ENCODE measurements around the gene RNF213.
A peak's percentile ranks its signal among the peaks of the same experiment; 100 is the strongest.

RNF213 gene

DNA sequence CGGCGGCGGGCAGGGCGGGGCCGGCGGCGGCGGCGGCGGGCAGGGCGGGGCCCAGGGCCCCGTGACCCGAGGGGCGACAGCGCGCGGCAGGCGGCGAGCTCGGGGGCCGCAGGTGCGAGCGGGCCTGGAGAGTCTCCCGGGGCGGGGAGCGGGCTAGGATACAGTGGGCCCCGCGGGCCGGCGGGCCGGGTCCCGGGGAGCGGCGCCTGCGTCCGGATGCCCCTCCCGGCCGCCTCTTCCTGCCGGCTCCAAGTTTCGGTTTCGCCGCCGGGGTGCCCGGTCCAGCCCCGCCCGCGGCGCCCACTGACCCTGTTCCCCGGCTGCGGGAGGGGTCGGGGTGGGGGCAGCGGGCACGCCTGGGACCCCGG lies at the start of gene RNF213:
RNF213 (plus strand) TSS at position 62 of the 368 bp plus-strand sequence. CDS start 2,830 bp downstream, outside the sequence.
- no peak for DNase-seq (ENCODE audit: low spot score)

DNA sequence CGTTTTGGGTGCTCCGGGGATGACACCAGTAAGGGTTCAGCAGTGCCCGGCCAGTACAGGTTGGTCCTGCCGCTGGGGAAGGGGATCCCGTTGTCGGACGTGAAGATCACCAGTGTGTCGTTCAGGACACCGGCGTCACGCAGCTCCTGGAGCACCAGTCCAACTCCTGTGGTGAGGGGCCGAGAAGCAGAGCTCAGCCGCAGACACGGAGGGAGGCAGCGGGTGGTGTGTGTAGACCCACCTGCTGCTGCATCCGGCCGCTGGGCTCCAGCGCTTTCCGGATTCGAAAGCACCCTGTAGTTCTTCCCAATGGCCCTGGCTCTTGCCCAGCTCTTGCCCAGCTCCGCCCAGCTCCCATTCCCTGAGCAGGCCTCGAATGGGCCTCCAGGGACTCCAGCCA lies 48.5 kb upstream of the RNF213 start:
- no peak for DNase-seq (ENCODE audit: low spot score)

DNA sequence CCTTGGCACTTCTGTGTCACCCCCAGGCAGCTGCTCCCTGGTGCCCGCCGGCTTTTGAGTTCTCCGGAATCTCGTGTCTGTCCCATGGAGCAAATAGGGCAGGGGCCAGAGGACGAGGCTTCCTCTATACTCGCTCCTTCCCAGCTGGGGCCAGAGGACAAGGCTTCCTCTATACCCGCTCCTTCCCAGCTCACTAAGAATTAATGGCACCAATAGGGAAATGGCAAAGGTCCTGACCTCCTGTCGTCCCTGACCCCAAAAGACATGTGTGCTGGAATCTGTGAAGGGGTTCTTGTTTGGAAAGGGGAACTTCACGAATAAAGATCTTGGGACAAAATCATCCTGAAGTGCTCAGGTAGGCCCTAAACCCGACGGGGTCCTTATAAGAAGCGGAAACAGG lies 48.1 kb upstream of the RNF213 start:
- no peak for DNase-seq (ENCODE audit: low spot score)

DNA sequence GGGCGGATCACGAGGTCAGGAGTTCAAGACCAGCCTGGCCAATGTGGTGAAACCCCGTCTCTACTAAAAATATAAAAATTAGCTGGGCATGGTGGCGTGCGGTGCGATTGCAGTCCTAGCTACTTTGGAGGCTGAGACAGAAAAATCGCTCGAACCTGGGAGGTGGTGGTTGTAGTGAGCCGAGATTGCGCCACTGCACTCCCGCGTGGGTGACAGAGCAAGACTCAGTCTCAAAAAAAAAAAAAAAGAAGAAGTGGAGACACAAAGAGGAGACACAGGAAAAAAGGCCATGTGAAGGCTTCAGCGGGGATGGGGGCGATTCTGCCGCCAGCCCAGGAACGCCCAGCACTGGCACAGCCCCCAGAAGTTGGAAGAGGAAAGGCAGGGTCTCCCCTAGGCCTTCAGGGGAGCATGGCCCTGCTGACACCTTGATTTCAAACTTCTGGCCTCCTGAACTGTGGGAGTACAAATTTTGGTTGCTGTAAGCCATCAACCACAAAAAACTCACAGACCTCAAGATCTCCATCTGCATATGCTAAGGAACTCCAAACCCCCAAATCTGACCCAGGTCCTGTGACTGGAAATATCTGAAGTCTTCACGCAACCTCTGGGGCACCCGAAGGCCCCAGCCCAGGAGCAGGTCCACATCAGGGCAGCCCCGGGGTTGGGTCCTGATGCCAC lies 47.5 kb upstream of the RNF213 start:
- no peak for DNase-seq (ENCODE audit: low spot score)

DNA sequence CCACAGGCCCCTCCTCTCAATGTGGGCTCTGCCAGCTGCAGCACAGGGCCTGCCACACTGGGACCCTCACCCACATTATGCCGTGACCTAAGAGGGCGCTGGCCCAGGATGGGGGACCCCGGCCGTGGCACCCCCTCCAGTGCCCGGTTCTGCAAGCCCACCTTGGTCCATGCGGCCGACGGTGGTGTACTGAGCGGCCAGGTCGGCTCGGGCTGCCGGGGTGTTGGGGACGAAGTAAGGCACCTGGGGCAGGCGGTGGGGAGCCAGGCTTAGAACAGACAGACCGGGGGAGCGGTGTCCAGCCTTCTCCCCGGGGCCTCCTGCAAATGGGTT lies 47.0 kb upstream of the RNF213 start:
- DNase-seq (ENCODE audit: low spot score), result no peak

DNA sequence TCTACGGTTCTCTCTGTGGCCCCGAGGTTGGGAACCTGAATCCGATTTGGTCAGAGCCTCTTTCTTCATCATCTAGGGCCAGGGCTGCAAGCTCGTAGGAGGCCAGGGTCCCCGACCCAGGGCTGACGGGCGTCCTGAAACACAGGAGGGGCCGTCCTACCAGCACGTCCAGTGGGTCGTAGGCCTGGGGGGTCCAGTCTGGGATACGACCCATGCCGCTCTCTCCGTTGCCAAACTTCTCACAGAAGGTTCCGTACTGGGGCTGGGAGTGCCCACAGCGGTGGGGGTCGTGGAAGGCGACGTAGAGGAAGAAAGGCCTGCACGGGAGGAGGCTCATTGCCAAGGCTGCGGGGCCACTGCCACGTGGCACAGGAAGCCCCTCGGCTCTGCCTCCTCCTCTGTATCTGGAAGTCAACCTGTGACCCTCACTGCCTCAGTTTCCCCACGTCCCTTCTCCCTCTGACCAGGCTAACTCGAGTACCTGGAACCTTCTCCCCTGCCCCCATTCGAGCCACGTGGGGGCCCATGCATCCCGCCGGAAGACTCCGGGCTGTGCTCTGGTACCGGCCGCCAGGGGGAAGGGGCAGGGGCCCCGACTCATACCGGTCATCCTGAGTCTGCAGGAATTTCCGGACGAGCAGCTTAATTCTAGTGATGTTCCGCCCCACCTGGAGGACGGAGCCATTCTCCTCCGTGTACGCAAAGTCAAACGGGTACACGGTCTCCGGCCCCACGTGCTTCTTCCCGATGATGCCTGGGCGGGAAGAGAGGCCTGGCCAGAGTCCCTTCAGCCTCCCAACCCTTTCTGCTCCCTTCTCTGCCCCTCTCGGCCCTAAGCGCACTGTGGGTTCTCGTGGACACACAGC lies 46.4 kb upstream of the RNF213 start:
- no peak for DNase-seq (ENCODE audit: low spot score)

DNA sequence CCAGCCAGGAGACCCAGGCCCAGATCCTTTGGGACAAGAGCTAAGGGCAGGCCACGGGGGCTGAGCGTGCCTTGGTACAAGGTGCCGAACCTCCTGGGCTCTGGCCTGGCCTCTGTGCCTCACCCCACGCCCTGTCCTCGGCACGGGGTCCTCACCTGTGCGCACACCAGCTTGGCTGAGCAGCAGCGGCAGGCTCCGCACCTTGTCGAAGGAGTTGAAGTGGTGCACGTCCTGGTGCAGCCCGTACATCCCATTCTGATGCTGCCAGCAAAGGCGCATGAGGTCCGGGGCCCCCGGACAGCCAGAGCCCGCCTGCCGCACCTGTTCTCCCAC lies 45.8 kb upstream of the RNF213 start:
- no peak for DNase-seq (ENCODE audit: low spot score)

DNA sequence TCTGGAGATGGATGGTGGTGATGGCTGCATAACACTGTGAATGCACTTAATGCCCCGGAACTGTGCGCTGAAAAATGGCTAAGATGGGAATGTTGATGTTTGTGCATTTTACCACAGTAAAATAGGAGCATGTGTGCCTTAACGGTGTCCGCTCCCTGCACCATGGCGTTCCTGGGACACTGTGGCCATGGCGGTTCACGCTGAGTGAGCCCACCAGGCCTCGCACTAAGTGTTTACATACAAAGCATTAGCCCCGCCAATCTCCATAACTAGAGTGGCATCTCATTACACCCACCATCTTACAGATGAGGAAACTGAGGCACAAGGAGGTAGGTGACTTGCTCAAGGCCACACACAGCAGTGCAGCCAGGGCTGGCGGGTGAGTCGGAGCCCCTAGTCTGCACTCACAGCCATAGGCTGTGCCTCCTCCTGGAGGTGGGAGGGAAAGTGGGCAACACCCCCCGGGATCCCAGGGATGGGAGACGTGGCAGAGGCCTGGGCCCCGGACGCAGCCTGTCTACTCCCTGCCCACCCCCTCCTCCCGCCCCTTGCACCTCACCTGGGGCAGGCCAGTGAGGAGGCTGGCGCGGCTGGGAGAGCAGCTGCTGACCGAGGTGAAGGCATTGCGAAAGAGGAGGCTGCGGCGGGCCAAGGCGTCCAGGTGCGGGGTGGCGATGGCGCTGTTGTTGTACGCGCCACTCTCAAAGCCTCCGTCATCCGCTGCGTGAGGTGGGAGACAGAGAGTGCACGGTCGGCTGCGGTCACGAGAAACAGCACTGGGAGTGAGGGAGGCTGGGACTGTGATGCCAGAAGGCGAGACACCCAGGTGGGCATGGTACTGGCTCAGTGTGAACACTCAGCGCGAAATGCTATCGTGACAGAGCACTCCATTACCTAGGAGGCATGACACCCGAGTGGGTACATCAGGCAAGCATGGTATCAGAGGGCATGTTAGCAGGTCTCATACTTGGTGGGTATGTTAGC lies 43.9 kb upstream of the RNF213 start:
- DNase-seq (ENCODE audit: low spot score), result no peak

DNA sequence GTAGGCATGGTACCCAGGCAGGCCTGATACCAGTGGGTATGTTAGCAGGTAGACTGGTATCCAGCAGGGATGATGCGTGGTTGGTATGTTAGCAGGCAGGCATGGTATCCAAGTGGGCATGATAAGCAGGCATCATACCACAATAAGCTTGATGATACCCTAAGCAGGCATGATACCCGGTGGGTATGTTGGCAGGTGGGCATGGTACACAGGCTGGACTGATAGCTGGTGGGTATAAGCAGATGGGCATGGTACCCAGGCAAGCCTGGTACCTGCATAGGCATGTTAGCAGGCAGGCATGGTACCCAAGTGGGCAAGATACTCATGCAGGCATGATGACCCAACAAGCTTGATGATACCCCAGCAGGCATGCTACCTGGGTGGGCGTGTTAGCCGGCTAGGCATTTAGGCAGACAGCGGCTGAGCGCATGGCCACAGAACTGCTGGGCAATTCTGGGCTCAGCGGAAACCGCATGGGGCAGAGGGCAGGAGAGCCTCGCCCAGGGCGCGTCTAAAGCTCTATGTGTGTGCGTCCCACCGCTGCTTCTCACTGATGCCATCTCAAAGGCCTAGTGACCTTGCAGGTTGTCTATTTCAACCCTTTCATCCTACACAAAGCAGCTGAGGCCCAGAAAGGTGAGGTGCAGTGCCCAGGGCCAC lies 42.8 kb upstream of the RNF213 start:
- DNase-seq (ENCODE audit: low spot score), result no peak

DNA sequence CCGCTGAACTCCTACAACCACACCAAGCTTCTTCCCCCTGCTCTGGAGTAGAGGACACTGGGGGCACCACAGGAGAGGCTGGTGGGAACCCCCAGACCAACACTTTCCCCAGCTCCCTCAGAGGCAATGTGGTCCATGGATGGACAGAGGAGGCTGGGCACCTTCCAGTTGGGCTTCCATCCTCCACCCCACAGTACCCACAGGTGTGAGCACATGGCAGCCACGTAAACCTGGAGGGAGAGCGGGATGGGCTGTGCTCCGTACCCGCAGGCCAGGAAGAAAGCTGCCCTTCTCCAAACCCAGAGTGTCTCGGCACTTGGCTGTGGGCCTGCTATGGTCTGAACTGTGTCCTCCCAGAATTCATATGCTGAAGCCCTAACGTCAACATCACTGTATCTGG lies 42.3 kb upstream of the RNF213 start:
- no peak for DNase-seq (ENCODE audit: low spot score)

DNA sequence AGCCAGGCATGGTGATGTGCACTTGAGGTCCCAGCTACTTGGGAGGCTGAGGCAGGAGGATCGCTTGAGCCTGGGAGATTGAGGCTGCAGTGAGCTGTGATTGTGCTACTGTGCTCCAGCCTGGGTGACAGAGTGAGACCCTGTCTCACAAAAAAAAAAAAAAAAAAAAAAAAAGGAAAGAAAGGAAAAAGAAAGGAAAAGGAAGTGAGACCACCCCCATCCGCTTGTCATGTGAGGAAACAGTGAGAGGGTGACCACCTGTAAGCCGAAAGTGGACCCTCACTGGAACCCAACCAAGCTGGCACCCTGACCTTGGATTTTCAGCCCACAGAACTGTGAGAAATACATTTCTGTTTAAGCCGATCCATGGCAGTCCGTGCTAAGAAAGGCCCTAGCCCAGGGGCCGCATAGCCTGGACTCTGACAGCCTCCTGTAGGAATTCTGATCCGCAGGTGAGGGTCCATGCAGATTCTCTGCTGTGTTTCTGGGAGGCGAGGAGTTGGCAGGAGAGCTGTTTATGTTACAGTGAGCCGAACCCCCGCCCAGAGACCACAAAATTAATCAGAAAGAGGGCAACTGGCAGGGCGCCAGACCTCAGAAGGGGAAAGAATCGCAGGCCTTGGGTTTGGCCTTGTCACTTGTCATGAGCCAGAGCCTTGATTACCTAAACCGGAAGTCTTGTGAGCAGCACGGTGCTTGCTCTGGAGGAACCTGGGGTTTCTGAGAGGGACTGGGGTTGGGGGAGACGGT lies 41.5 kb upstream of the RNF213 start:
- no peak for DNase-seq (ENCODE audit: low spot score)

DNA sequence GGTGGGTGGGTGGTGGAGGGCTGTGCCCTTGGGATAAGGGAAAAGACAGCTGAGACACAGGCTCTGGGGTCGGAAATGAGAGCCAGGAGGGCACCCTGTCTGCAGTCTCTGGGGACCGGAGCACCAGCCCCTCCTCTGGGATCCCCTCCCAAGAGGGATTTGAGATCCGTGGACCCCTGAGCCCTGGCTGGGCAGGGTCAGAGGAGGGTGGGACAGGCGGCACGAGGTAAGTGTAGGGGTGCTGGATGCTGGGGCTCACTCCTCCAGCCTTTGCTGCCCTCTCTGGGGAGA lies 40.9 kb upstream of the RNF213 start:
- no peak for DNase-seq (ENCODE audit: low spot score)

DNA sequence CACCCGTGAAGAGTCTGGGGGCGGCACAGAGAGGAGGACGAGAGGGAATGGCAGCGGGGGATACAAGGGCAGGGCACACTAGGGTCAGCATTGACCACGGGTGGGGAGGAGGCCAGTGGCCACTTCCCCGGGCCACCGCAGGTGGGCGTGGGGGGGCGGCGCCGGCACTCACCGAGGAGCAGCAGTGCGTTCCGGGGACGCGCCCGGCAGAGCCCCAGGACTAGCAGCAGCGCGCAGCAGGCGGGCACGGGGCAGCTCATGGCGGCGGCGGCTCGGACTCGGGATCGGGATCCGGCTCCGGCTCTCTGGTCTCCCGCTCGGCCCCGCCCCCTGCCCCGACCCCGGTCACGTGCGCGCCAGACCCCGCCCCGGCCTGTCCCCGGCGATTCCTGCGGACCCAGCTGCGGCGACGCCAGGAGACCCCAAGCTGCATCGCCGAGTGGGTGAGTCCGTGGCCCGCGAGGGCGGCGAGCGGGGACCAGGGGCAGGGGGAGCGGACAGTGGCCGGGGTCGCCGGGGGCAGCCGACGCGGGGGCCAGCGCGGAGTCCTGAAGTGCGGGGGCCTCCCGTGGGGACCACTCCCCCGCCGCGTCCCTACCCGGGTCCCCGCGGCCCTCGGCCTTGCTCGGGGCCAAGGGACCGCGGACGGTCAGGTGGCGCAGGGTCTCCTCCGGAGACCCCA lies 40.5 kb upstream of the RNF213 start, which contains the start of the genes SGSH and SLC26A11:
SGSH (minus strand) TSS at position 280 of the 682 bp plus-strand sequence; CDS start at position 260, 20 bp downstream.
SLC26A11 (plus strand) TSS at position 374 of the 682 bp plus-strand sequence. CDS start 1,134 bp downstream, outside the sequence.
- peak; percentile 87 for DNase-seq (ENCODE audit: low spot score)

DNA sequence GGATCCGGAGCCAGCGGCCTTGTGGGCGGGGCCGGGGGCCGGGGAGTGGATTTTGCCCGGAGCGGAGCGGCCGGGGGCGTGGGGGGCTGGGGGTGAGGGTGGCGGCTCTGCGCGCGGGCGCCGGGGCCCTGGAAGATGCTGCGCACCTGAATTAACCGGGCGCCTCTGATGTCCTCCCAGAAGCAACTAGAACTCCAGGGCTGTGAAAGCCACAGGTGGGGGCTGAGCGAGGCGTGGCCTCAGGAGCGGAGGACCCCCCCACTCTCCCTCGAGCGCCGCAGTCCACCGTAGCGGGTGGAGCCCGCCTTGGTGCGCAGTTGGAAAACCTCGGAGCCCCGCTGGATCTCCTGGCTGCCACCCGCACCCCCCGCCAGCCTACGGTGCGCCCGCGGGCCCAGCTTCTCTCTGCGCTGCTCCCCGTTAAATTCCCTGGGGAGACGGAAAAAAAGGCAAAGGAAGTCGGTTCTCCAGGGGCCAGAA lies 39.9 kb upstream of the RNF213 start:
- no peak for DNase-seq (ENCODE audit: low spot score)

DNA sequence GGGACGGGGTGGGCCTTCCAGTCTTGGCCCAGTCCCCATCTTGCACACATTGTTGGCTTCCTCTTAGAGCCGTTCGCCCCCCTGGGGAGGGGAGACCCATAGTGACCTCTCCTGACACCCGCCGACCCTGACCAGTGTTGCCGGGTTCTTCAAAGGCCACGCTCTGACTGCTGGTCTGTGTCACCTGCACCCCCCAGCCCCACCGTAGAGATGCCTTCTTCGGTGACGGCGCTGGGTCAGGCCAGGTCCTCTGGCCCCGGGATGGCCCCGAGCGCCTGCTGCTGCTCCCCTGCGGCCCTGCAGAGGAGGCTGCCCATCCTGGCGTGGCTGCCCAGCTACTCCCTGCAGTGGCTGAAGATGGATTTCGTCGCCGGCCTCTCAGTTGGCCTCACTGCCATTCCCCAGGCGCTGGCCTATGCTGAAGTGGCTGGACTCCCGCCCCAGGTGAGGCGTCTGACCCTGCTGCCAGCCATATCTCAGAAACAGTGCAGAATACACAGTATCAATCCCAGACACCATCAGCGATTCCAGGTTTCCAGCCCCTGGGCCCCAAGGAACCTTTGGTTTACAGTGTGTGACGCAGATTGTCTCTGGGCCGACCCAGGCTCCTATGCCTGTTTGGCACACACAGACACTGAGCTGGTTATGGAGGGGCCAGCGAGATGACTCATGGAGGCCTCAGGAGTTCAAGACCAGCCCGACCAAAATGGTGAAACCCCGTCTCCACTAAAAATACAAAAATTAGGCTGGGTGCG lies 39.1 kb upstream of the RNF213 start:
- no peak for DNase-seq (ENCODE audit: low spot score)

DNA sequence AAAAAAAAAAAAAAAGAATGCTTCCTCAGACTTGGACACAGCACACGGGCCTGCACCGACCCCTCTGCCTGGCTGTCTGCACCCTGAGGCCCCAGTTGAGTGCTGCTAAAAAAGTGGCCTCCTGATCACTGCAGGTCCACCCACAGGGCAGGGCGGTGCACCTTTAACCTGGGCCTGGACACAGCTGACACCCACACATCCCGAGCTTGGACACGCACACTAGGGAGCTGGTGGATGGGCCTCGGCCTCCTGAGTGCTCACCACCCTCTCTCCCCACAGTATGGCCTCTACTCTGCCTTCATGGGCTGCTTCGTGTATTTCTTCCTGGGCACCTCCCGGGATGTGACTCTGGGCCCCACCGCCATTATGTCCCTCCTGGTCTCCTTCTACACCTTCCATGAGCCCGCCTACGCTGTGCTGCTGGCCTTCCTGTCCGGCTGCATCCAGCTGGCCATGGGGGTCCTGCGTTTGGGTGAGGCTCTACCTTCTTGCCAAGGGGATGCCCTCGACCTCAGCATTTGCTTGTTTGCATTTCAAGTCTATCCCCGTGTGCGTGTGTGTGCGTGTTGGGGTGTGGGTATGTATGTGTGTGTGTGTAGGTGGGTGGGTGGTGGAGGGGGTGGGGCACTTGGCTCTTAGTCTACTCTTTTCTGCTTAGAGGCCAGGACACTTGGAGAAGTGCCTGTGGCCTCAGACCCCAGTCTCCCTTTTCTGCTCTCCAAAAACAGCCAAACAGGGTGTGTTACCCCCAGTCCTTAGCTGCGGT lies 38.1 kb upstream of the RNF213 start:
- no peak for DNase-seq (ENCODE audit: low spot score)

DNA sequence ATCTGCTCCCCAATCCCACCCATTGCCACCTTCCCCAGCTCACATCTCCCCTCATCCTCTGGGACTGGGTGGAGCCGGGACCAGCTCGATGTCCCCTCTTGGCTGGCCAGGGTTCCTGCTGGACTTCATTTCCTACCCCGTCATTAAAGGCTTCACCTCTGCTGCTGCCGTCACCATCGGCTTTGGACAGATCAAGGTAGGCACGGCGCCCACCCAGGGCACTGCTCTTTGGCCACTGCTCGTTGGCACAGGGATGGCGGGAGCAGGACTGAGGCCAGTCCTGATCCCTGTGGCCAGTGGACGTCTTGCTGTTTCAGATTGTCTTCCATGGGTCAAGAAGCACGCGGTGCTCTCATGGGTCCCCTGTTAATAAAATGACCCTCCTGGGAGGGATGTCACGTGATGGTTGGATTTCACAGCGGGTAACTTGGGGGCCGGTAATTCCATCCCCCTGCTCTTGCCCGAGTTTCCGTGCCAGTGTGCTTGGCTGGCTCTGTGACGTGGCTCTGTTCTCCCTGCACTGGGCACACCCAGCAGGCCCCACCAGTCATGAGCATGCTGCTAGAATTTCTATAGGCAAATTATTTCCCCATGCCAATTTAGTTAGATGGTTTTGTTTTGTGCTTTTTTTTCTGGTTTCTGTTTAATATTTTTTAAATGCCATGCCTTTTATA lies 37.4 kb upstream of the RNF213 start:
- no peak for DNase-seq (ENCODE audit: low spot score)

DNA sequence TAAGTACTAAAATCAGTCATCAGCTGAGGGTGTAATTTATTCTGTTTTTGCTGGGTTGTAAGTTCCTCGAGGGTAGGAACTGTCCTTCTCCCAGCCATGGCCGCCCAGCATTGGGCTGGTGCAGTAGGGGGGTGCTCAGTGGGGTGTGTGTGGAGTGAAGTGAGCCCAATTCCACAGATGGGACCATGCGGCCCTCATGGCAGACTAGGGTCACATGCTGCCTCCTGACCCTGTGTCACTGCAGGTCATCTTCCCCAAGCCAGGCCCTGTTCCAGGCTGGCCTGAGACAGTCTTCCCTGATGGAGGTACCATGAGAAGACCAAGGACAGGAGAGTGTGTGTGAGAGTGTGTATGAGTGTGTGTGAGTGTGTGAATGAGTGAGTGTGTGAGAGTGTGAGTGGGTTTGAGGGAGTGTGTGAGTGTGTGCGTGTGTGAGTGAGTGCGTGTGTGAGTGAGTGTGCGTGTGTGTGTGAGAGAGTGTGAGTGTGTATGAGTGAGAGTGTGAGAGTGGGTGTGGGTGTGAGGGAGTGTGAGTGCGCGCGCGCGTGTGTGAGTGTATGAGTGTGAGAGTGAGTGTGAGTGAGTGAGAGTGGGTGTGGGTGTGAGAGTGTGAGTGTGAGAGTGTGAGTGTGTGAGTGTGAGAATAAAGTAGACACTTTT lies 36.7 kb upstream of the RNF213 start:
- DNase-seq (ENCODE audit: low spot score), result no peak
